ENCODE measurements around the gene ZNF865. TPM values are rescaled to one million over a fixed set of nuclear protein-coding genes. Genes with fewer than 3 reads are reported as not detected.

ZNF865 gene
- total and polyA plus RNA-seq, 2 of the 8 experiments (the other 6 are each of a cell fraction or from before 2014, with no cell fraction given), result 3.5 to 13.6 TPM

GRCh38 chr19:55640043-55640576 lies 34.7 kb downstream of the ZNF865 start (continued):
- TF ChIP-seq MAFK (IDR thresholded peaks at IDR 0.05; ENCODE audit: low read depth, low read length) (no peak), JUND (IDR thresholded peaks at IDR 0.05; ENCODE audit: low read length) (no peak), FOSL1 (IDR thresholded peaks at IDR 0.05; ENCODE audit: insufficient read depth, low read depth, low read length) (no peak), EGR1 (IDR thresholded peaks at IDR 0.05; ENCODE audit: borderline replicate concordance, low read depth, low read length) (no peak), RNF2 (IDR thresholded peaks at IDR 0.05; ENCODE audit: borderline replicate concordance, low read depth, low read length, missing control alignments, poor library complexity, severe bottlenecking) (no peak), HDAC2 (IDR thresholded peaks at IDR 0.05; ENCODE audit: borderline replicate concordance in 1 of 2, low read depth in 2 of 2, low read length in 2 of 2) (no peak), RAD21 (IDR thresholded peaks at IDR 0.05 in 1 of 2, conservative IDR thresholded peaks at IDR 0.05 in 1 of 2; ENCODE audit: low read depth in 2 of 2, low read length in 2 of 2) (peak in 1 of 2 experiments; percentile 15; a peak in 1 of 4 replicates), KDM4A (IDR thresholded peaks at IDR 0.05; ENCODE audit: low read depth, low read length, severe bottlenecking) (no peak), SP2 (IDR thresholded peaks at IDR 0.05; ENCODE audit: low read length) (no peak), EZH2 (IDR thresholded peaks at IDR 0.05; ENCODE audit: low read depth, low read length, severe bottlenecking) (no peak), CHD2 (IDR thresholded peaks at IDR 0.05; ENCODE audit: low read length) (no peak), KDM5A (IDR thresholded peaks at IDR 0.05; ENCODE audit: low read length) (no peak), CTCF (IDR thresholded peaks at IDR 0.05; ENCODE audit: control extremely low read depth in 1 of 3, insufficient read depth in 1 of 3, low read depth in 1 of 3, low read length in 3 of 3) (peak in 2 of 3 experiments; percentile 3 to 14; a peak in 3 of 4 replicates), HDAC6 (IDR thresholded peaks at IDR 0.05; ENCODE audit: low read depth, low read length) (no peak), SIRT6 (IDR thresholded peaks at IDR 0.05; ENCODE audit: low read length) (no peak), SRF (IDR thresholded peaks at IDR 0.05; ENCODE audit: low read depth, low read length) (no peak), ASH2L (IDR thresholded peaks at IDR 0.05; ENCODE audit: low read length) (no peak), BCL11A (IDR thresholded peaks at IDR 0.05; ENCODE audit: low read depth in 2 of 2, low read length in 2 of 2) (no peak), CBX5 (IDR thresholded peaks at IDR 0.05; ENCODE audit: low read depth, low read length) (no peak), CHD1 (IDR thresholded peaks at IDR 0.05; ENCODE audit: low read depth, low read length) (no peak), RFX5 (IDR thresholded peaks at IDR 0.05; ENCODE audit: borderline replicate concordance, low read depth, low read length) (no peak), SP1 (IDR thresholded peaks at IDR 0.05; ENCODE audit: low read depth, low read length) (no peak)

Measured in H1 (cell line).